Measurements from ENCODE around the gene MSI2.

The MSI2 gene

GRCh38 chr17:57442401-57442823, 186.1 kb downstream of the MSI2 start:
- no peak for TF ChIP-seq TCF12 (IDR thresholded peaks at IDR 0.05; ENCODE audit: low read depth)
- TF ChIP-seq TEAD4 (IDR thresholded peaks at IDR 0.05), result no peak
- no peak for TF ChIP-seq YY1 (IDR thresholded peaks at IDR 0.05; ENCODE audit: low read depth)
- TF ChIP-seq RAD21 (IDR thresholded peaks at IDR 0.05; ENCODE audit: low read depth), result no peak
- TF ChIP-seq TAF1 (IDR thresholded peaks at IDR 0.05; ENCODE audit: low read depth), result no peak
- TF ChIP-seq NFIC (IDR thresholded peaks at IDR 0.05), result no peak
- TF ChIP-seq ZBTB7A (IDR thresholded peaks at IDR 0.05; ENCODE audit: low read depth), result no peak
- no peak for TF ChIP-seq CEBPB (IDR thresholded peaks at IDR 0.05)
- TF ChIP-seq CREB1 (IDR thresholded peaks at IDR 0.05; ENCODE audit: low read depth), result no peak
- TF ChIP-seq, protein P1, sequence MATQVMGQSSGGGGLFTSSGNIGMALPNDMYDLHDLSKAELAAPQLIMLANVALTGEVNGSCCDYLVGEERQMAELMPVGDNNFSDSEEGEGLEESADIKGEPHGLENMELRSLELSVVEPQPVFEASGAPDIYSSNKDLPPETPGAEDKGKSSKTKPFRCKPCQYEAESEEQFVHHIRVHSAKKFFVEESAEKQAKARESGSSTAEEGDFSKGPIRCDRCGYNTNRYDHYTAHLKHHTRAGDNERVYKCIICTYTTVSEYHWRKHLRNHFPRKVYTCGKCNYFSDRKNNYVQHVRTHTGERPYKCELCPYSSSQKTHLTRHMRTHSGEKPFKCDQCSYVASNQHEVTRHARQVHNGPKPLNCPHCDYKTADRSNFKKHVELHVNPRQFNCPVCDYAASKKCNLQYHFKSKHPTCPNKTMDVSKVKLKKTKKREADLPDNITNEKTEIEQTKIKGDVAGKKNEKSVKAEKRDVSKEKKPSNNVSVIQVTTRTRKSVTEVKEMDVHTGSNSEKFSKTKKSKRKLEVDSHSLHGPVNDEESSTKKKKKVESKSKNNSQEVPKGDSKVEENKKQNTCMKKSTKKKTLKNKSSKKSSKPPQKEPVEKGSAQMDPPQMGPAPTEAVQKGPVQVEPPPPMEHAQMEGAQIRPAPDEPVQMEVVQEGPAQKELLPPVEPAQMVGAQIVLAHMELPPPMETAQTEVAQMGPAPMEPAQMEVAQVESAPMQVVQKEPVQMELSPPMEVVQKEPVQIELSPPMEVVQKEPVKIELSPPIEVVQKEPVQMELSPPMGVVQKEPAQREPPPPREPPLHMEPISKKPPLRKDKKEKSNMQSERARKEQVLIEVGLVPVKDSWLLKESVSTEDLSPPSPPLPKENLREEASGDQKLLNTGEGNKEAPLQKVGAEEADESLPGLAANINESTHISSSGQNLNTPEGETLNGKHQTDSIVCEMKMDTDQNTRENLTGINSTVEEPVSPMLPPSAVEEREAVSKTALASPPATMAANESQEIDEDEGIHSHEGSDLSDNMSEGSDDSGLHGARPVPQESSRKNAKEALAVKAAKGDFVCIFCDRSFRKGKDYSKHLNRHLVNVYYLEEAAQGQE (IDR thresholded peaks at IDR 0.05; ENCODE audit: low read depth), result no peak
- no peak for TF ChIP-seq FOXM1 (IDR thresholded peaks at IDR 0.05; ENCODE audit: borderline replicate concordance, low read depth)
- no peak for TF ChIP-seq EGR1 (IDR thresholded peaks at IDR 0.05)

- TF ChIP-seq RAD21 (IDR thresholded peaks at IDR 0.05; ENCODE audit: low read depth) (no peak), CEBPB (IDR thresholded peaks at IDR 0.05) (no peak), NFIC (IDR thresholded peaks at IDR 0.05) (no peak)
- TF ChIP-seq, protein P2, sequence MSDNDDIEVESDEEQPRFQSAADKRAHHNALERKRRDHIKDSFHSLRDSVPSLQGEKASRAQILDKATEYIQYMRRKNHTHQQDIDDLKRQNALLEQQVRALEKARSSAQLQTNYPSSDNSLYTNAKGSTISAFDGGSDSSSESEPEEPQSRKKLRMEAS (IDR thresholded peaks at IDR 0.05), result no peak
- TF ChIP-seq, protein P3, sequence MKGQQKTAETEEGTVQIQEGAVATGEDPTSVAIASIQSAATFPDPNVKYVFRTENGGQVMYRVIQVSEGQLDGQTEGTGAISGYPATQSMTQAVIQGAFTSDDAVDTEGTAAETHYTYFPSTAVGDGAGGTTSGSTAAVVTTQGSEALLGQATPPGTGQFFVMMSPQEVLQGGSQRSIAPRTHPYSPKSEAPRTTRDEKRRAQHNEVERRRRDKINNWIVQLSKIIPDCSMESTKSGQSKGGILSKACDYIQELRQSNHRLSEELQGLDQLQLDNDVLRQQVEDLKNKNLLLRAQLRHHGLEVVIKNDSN (IDR thresholded peaks at IDR 0.05), result no peak
Measured at GRCh38 chr17:57442914-57443571, 186.7 kb downstream of the MSI2 start.

DNA sequence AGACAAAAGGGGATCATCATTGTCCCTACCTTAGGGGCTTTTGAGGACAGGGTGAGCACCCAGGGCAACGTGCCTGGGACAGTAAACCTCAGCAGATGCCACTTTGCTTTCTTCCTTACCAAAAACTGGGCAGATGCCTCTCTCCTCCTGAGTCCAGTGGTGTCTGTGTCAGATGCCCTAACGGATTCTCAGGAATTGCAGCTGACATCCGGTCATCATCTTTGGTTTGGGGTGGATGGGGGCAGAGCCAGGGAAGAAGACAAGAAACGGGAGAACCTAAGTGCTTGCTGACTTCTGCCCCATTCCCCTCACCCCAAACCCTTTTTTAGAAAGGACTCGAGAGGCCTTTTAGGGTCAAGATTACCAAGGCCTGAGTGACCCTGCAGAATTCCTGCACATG, 187.5 kb downstream of the MSI2 start:
- TF ChIP-seq, protein P1 (IDR thresholded peaks at IDR 0.05; ENCODE audit: low read depth), result no peak
- TF ChIP-seq TCF12 (IDR thresholded peaks at IDR 0.05; ENCODE audit: low read depth) (no peak), CREB1 (IDR thresholded peaks at IDR 0.05; ENCODE audit: low read depth) (no peak), EP300 (IDR thresholded peaks at IDR 0.05; ENCODE audit: borderline replicate concordance) (no peak), NFIC (IDR thresholded peaks at IDR 0.05) (no peak), CEBPB (IDR thresholded peaks at IDR 0.05) (no peak), RAD21 (IDR thresholded peaks at IDR 0.05; ENCODE audit: low read depth) (no peak), YY1 (IDR thresholded peaks at IDR 0.05; ENCODE audit: low read depth) (no peak), EGR1 (IDR thresholded peaks at IDR 0.05) (no peak), TEAD4 (IDR thresholded peaks at IDR 0.05) (no peak), FOXM1 (IDR thresholded peaks at IDR 0.05; ENCODE audit: borderline replicate concordance, low read depth) (no peak)
- TF ChIP-seq, protein P2 (IDR thresholded peaks at IDR 0.05), result no peak
- TF ChIP-seq, protein P3 (IDR thresholded peaks at IDR 0.05), result no peak

DNA sequence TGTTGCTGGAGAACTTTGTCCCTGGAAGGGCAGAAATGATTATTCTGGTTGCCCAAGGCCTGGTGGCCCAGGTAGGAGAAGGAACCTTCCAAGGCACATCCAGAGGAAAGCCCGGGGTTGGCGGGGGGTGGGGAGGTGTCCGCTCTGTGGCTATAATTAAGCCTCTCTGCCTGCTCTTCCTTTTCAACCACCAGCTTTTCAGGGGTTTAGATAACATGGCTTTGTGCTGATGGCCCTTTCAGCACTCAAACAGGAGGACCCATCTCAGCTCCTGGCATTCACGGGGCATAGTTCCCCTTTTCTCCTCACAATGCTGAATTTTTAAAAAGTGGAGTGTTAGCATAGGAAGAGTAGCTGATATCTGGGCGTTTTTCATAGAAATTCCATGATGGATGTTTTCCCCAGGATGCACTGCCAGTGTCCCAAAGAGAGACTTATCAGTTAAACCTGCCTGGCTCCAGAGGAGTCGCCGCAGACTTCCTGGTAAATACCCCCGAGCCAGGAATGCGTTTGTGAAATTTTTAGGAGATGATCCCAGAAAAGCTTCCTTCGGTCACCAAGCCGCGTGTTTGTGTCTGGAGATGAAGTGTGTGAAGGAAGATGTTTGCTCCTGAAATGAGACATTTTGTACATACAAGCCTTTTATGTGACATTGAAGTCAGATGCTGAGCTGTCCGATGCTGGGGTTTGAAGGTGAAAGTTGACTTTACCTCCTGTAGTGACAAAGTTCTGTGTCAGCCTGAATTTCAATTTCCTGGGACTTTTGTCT, 188.5 kb downstream of the MSI2 start:
- TF ChIP-seq TCF12 (IDR thresholded peaks at IDR 0.05; ENCODE audit: low read depth) (no peak), FOXM1 (IDR thresholded peaks at IDR 0.05; ENCODE audit: borderline replicate concordance, low read depth) (no peak), NFIC (IDR thresholded peaks at IDR 0.05) (no peak)
- TF ChIP-seq, protein P1 (IDR thresholded peaks at IDR 0.05; ENCODE audit: low read depth), result no peak
- TF ChIP-seq, protein P2 (IDR thresholded peaks at IDR 0.05), result no peak

Data from Ishikawa (cell line).